DOHH2 (cell line): ENCODE data around the gene HES1.
A peak's percentile ranks its signal among the peaks of the same experiment; 100 is the strongest.

Experiments used
- H3F3A ChIP-seq: fragments of 200-600 bp; sonication (generic), shearing (Covaris generic); 2 replicates; pipeline ENCODE4 v1.6.0; 2016; ENCODE audit warnings: antibody characterized with exemption, mild to moderate bottlenecking; ENCODE audit not compliant: control insufficient read depth, insufficient read depth
- H3K27ac ChIP-seq: fragments of 200-600 bp; sonication (generic); 2 replicates; pipeline ENCODE4 v1.5.1; 2014; ENCODE audit warnings: low read depth, mild to moderate bottlenecking, low read length, moderate library complexity
- H3K27me3 ChIP-seq: fragments of 200-600 bp; sonication (generic); 2 replicates; pipeline ENCODE4 v1.6.1; 2014; ENCODE audit warnings: mild to moderate bottlenecking, low read length, mixed read lengths; ENCODE audit not compliant: control insufficient read depth
- H3K36me3 ChIP-seq: fragments of 200-600 bp; sonication (generic); 2 replicates; pipeline ENCODE4 v1.6.1; 2014; ENCODE audit warnings: mild to moderate bottlenecking, low read length, moderate library complexity, mixed read lengths; ENCODE audit not compliant: control insufficient read depth
- H3K4me1 ChIP-seq: fragments of 200-600 bp; sonication (generic); 2 replicates; pipeline ENCODE4 v1.6.1; 2014; ENCODE audit warnings: mild to moderate bottlenecking, low read length, mixed read lengths; ENCODE audit not compliant: control insufficient read depth
- H3K4me2 ChIP-seq: fragments of 200-600 bp; sonication (generic); 2 replicates; pipeline ENCODE4 v1.6.0; 2014; ENCODE audit warnings: mild to moderate bottlenecking, low read length, moderate library complexity
- H3K4me3 ChIP-seq: fragments of 200-600 bp; sonication (generic); 2 replicates; pipeline ENCODE4 v1.5.1; 2014; ENCODE audit warnings: mild to moderate bottlenecking, low read length, mixed read lengths
- H3K79me2 ChIP-seq: fragments of 200-600 bp; sonication (generic); 2 replicates; pipeline ENCODE4 v1.6.1; 2014; ENCODE audit warnings: mild to moderate bottlenecking, low read length, mixed read lengths; ENCODE audit not compliant: control insufficient read depth
- H3K9me2 ChIP-seq: fragments of 200-600 bp; sonication (generic); replicated peaks from 2 replicates; pipeline ENCODE4 v1.6.1; 2014; ENCODE audit warnings: mild to moderate bottlenecking, low read length, mixed read lengths; ENCODE audit not compliant: control insufficient read depth
- H3K9me3 ChIP-seq: fragments of 200-600 bp; sonication (generic); 2 replicates; pipeline ENCODE4 v1.6.1; 2014; ENCODE audit warnings: antibody characterized with exemption, low read length, mixed read lengths; ENCODE audit not compliant: control insufficient read depth, insufficient read depth
- H4K20me1 ChIP-seq: fragments of 200-600 bp; sonication (generic); 2 replicates; pipeline ENCODE4 v1.6.0; 2014; ENCODE audit warnings: low read depth, mild to moderate bottlenecking, antibody characterized with exemption, low read length, moderate library complexity; ENCODE audit not compliant: control insufficient read depth, insufficient read depth
- CTCF ChIP-seq: fragments of 200-600 bp; sonication (generic); IDR thresholded peaks from one replicate; pipeline ENCODE4 v1.5.1; 2014; ENCODE audit warnings: antibody characterized with exemption, mild to moderate bottlenecking, low read depth, low read length; ENCODE audit not compliant: poor library complexity, severe bottlenecking
- EZH2phosphoT487 ChIP-seq: fragments of 200-600 bp; sonication (generic); IDR thresholded peaks from 2 replicates; pipeline ENCODE4 v1.6.1; 2017; ENCODE audit warnings: borderline replicate concordance, mild to moderate bottlenecking, antibody characterized with exemption, low read length, moderate library complexity, mixed read lengths

Gene HES1

GRCh38 chr3:194135806-194136518, at the start of gene HES1:
Gene HES1, plus strand, starts transcription at chr3:194136148. Its CDS starts 233 bp downstream, at chr3:194136381.
- Histone ChIP-seq H3K27ac (peak within 1 kb of the TSS; percentile 56), H3K4me1 (peaks cover 82% of the 10 kb centered on the region), H3K36me3 (peaks cover 15% of the 10 kb centered on the region)

GRCh38 chr3:194086388-194087075, 49.4 kb upstream of the HES1 start:
- Histone ChIP-seq H3K79me2 (no peaks in the 10 kb centered on the region), H3K27ac (no peak overlapping the region), H3K4me3 (no peak overlapping the region), H3K36me3 (no peaks in the 10 kb centered on the region), H3K9me2 (no peaks in the 10 kb centered on the region), H3F3A (no peaks in the 10 kb centered on the region), H4K20me1 (no peaks in the 10 kb centered on the region), H3K4me1 (peaks cover 32% of the 10 kb centered on the region), H3K9me3 (no peaks in the 10 kb centered on the region), H3K4me2 (no peak overlapping the region), H3K27me3 (peaks cover 16% of the 10 kb centered on the region)
- no peak for TF ChIP-seq CTCF
- no peak for TF ChIP-seq EZH2phosphoT487

More at GRCh38 chr3:194135806-194136518, at the start of gene HES1:
- H4K20me1 ChIP-seq: no peaks in the 10 kb centered on the region
- TF ChIP-seq CTCF (no peak), EZH2phosphoT487 (no peak)
- peaks cover 51% of the 10 kb centered on the region for H3F3A ChIP-seq
- no peaks in the 10 kb centered on the region for H3K9me3 ChIP-seq
- peak within 1 kb of the TSS; percentile 77 for H3K4me3 ChIP-seq
- peaks cover 23% of the 10 kb centered on the region for H3K27me3 ChIP-seq
- H3K9me2 ChIP-seq: no peaks in the 10 kb centered on the region
- H3K79me2 ChIP-seq: peaks cover 24% of the 10 kb centered on the region
- H3K4me2 ChIP-seq: peak within 1 kb of the TSS; percentile 76

GRCh38 chr3:194087280-194087679, 48.7 kb upstream of the HES1 start:
- Histone ChIP-seq H3K27ac (no peak overlapping the region), H3K27me3 (peaks cover 16% of the 10 kb centered on the region), H3K79me2 (no peaks in the 10 kb centered on the region), H3K36me3 (no peaks in the 10 kb centered on the region), H4K20me1 (no peaks in the 10 kb centered on the region), H3K4me3 (no peak overlapping the region), H3K9me3 (no peaks in the 10 kb centered on the region), H3K4me1 (peaks cover 32% of the 10 kb centered on the region), H3F3A (no peaks in the 10 kb centered on the region), H3K9me2 (no peaks in the 10 kb centered on the region), H3K4me2 (no peak overlapping the region)
- TF ChIP-seq CTCF (no peak), EZH2phosphoT487 (no peak)
